K562 (cell line): ENCODE data around the gene SMC5. TPM values are rescaled to one million over a fixed set of nuclear protein-coding genes. Genes with fewer than 3 reads are reported as not detected.

ENCODE experiments used
- ATAC-seq: fragments of 200-7000 bp; cut with Tn5 transposase; 3 replicates; pipeline ENCODE4 v1.9.1; 2020; ENCODE audit warnings: moderate library complexity
- BruUV-seq: library from RNA; stranded (reverse); fragments of 400-500 nt; replicated peaks from 2 replicates; lab custom pipeline; 2021; lab: Mats Ljungman, UMichigan
- CTCF ChIA-PET: fragments of 300-600 bp; formaldehyde crosslinking; extraction: SDS; loops from one replicate; lab custom pipeline; 2021; ENCODE audit warnings: low intra/inter-chr PET ratio; lab: Yijun Ruan, JAX
- POLR2A ChIA-PET: fragments of 300-600, 350-650 bp; sonication (Branson Sonifier 250); formaldehyde crosslinking; extraction: SDS; loops from one replicate; lab custom pipeline; 2021; ENCODE audit warnings: antibody characterized with exemption, inconsistent platforms; lab: Yijun Ruan, JAX
- DNase-seq, 4 experiments: peaks; one replicate each; pipeline versions ENCODE4 v3.0.0 to v3.0.0-alpha.2; 2011 to 2018; ENCODE audit warnings: low spot score in 3 of 4, mixed read lengths in 3 of 4; ENCODE audit errors: extremely low read depth in 1 of 4
- FAIRE-seq: peaks from 2 replicates; lab custom pipeline; 2011; peaks lifted over from hg19 to GRCh38; lab: Jason Lieb, UNC
- H2AFZ ChIP-seq: 2 replicates; pipeline ENCODE4 v1.6.0; 2011; ENCODE audit warnings: low read depth, low read length, control low read depth, inconsistent platforms
- H3K27ac ChIP-seq: fragments of 200-600 bp; 3 replicates; pipeline ENCODE4 v1.8.0; 2011; ENCODE audit warnings: low read depth, mild to moderate bottlenecking, control low read depth, inconsistent platforms, low read length, moderate library complexity, mixed read lengths; ENCODE audit errors: extremely low read depth
- H3K27me3 ChIP-seq, 2 experiments: fragments of 300-600 bp in 1 of 2; 2 replicates in 1 of 2; 3 replicates in 1 of 2; pipeline versions ENCODE4 v1.6.0 to v1.8.0; 2011; ENCODE audit warnings: inconsistent platforms in 2 of 2, low read length in 2 of 2, mild to moderate bottlenecking in 1 of 2, mixed read lengths in 1 of 2, moderate library complexity in 1 of 2; ENCODE audit not compliant: control insufficient read depth in 2 of 2, insufficient read depth in 2 of 2
- H3K36me3 ChIP-seq: fragments of 300-600 bp; 3 replicates; pipeline ENCODE4 v1.8.0; 2011; ENCODE audit warnings: mild to moderate bottlenecking, low read length, inconsistent platforms; ENCODE audit not compliant: control insufficient read depth, insufficient read depth
- H3K4me1 ChIP-seq, 2 experiments: fragments of 200-600 bp in 1 of 2; replicated peaks in 1 of 2; 2 replicates in 1 of 2; 3 replicates in 1 of 2; pipeline versions ENCODE4 v1.5.1 to v1.8.0; 2011; ENCODE audit warnings: inconsistent platforms in 2 of 2, low read length in 2 of 2, mild to moderate bottlenecking in 1 of 2, mixed read lengths in 1 of 2, moderate library complexity in 1 of 2; ENCODE audit not compliant: control insufficient read depth in 2 of 2, insufficient read depth in 2 of 2
- H3K4me2 ChIP-seq: 2 replicates; pipeline ENCODE4 v1.6.1; 2011; ENCODE audit warnings: low read length, control low read depth, inconsistent platforms, mixed read lengths; ENCODE audit not compliant: insufficient read depth
- H3K4me3 ChIP-seq: fragments of 200-600 bp; sonication (generic), shearing (Covaris generic); 2 replicates; pipeline ENCODE4 v1.5.1; 2016; ENCODE audit warnings: control low read depth, inconsistent platforms
- H3K79me2 ChIP-seq: fragments of 200-600 bp; 3 replicates; pipeline ENCODE4 v1.8.0; 2011; ENCODE audit warnings: low read length, inconsistent platforms; ENCODE audit not compliant: control insufficient read depth, insufficient read depth
- H3K9ac ChIP-seq, 2 experiments: 2 replicates each; pipeline versions ENCODE4 v1.6.0 to v1.6.1; 2011; ENCODE audit warnings: low read depth in 2 of 2, low read length in 2 of 2, control low read depth in 1 of 2, inconsistent platforms in 1 of 2, mild to moderate bottlenecking in 1 of 2, mixed read lengths in 1 of 2; ENCODE audit not compliant: insufficient read depth in 1 of 2
- H3K9me1 ChIP-seq: one replicate; pipeline ENCODE4 v1.6.0; 2011; ENCODE audit warnings: inconsistent platforms, mild to moderate bottlenecking, low read length, moderate library complexity; ENCODE audit not compliant: control insufficient read depth, insufficient read depth
- H3K9me3 ChIP-seq: replicated peaks from 2 replicates; pipeline ENCODE4 v1.5.1; 2011; ENCODE audit warnings: low read depth, low read length, inconsistent platforms; ENCODE audit not compliant: control insufficient read depth, insufficient read depth
- H4K20me1 ChIP-seq: replicated peaks from 2 replicates; pipeline ENCODE4 v1.6.1; 2011; ENCODE audit warnings: low read length, inconsistent platforms, mixed read lengths; ENCODE audit not compliant: control insufficient read depth, insufficient read depth
- CHD1 ChIP-seq: fragments of 200-600 bp; sonication (generic); IDR thresholded peaks from one replicate; pipeline ENCODE4 v1.6.1; 2012; ENCODE audit warnings: mild to moderate bottlenecking, moderate library complexity, low read length, inconsistent platforms
- REST ChIP-seq, 2 experiments: fragments of 450-650 bp; formaldehyde crosslinking in 1 of 2; IDR thresholded peaks; 2 replicates each; pipeline versions ENCODE4 v1.4.0 to v1.6.1; 2014 to 2020; ENCODE audit warnings: mild to moderate bottlenecking in 2 of 2, borderline replicate concordance in 1 of 2, low read depth in 1 of 2
- TEAD4 ChIP-seq, 2 experiments: sonication (generic) in 1 of 2; formaldehyde crosslinking in 1 of 2; IDR thresholded peaks; 2 replicates each; pipeline versions ENCODE4 v1.6.1 to v1.8.0; 2012 to 2022; ENCODE audit warnings: borderline replicate concordance in 1 of 2, inconsistent platforms in 1 of 2, low read length in 1 of 2, mild to moderate bottlenecking in 1 of 2, missing genetic modification reagents in 1 of 2
- UBTF ChIP-seq, 2 experiments: IDR thresholded peaks; 2 replicates each; pipeline ENCODE4 v1.6.1; 2012; ENCODE audit warnings: improper control_type of control experiment in 2 of 2, low read depth in 2 of 2, low read length in 2 of 2, borderline replicate concordance in 1 of 2
- ZEB2 ChIP-seq: fragments of 450-650 bp; IDR thresholded peaks from 2 replicates; pipeline ENCODE4 v1.6.1; 2016
- ZNF184 ChIP-seq: sonication (generic); formaldehyde crosslinking; IDR thresholded peaks from 2 replicates; pipeline ENCODE4 v1.5.0; 2020; ENCODE audit warnings: missing genetic modification reagents
- ZZZ3 ChIP-seq: fragments of 450-650 bp; IDR thresholded peaks from 2 replicates; pipeline ENCODE4 v1.6.1; 2016; ENCODE audit warnings: antibody characterized with exemption, mild to moderate bottlenecking, moderate library complexity
- WGBS: fragments of 100-300 bp; shearing (Covaris generic); methylation state at CpG from one replicate; pipeline ENCODE4 v1.1.6; 2016; ENCODE audit warnings: low coverage, mixed read lengths; ENCODE audit not compliant: insufficient coverage; ENCODE audit errors: missing lambda C conversion rate; 5-methylcytosine and 5-hydroxymethylcytosine counted together
- in situ Hi-C: fragments of 300-500 bp; cut with MboI; formaldehyde crosslinking; loops from 4 replicates; pipeline ENCODE4 v1.15.0; 2018; ENCODE audit warnings: inconsistent platforms, mixed read lengths
- intact Hi-C: fragments of 100-400 bp; cut with micrococcal nuclease; formaldehyde crosslinking; loops from 2 replicates; pipeline ENCODE4 v1.14.2; 2022
- polyA plus RNA-seq, 8 experiments: library from polyadenylated mRNA; depleted of rRNA in 4 of 8; stranded (reverse) in 5 of 8; unstranded in 3 of 8; fragments of >200 nt; fragmentation: Nextera tagmentation in 2 of 8; fragmentation: Illumina TruSeq in 1 of 8; extraction: Ambion mirVana in 2 of 8; extraction: Trizol in 1 of 8; gene quantifications; 2 replicates each; pipeline versions ENCODE4 v1.2.1 to v1.2.3, GENCODE V29; 2011 to 2014; ENCODE audit warnings: inconsistent platforms in 1 of 8, missing spikeins in 1 of 8
- total RNA-seq, 7 experiments: library from RNA; depleted of rRNA in 6 of 7; stranded (reverse); fragments of >200 nt in 6 of 7; fragmentation: Illumina TruSeq in 2 of 7; extraction: Trizol in 2 of 7; gene quantifications; 2 replicates each; pipeline versions ENCODE4 v1.2.1 to v1.2.3, GENCODE V29; 2011 to 2021; ENCODE audit warnings: low replicate concordance in 1 of 7
- TF ChIP-seq, protein P1 (sequence below): fragments of 450-650 bp; conservative IDR thresholded peaks from 2 replicates; pipeline ENCODE4 v1.6.1; 2016; ENCODE audit warnings: missing genetic modification characterization, low read depth, mild to moderate bottlenecking, control low read depth, missing compliant biosample characterization

SMC5 gene
- total and polyA plus RNA-seq, 9 of the 15 experiments (the other 6 are each of a cell fraction or from before 2014, with no cell fraction given) = 3.5 to 43.2 (median 21.4) TPM

DNA sequence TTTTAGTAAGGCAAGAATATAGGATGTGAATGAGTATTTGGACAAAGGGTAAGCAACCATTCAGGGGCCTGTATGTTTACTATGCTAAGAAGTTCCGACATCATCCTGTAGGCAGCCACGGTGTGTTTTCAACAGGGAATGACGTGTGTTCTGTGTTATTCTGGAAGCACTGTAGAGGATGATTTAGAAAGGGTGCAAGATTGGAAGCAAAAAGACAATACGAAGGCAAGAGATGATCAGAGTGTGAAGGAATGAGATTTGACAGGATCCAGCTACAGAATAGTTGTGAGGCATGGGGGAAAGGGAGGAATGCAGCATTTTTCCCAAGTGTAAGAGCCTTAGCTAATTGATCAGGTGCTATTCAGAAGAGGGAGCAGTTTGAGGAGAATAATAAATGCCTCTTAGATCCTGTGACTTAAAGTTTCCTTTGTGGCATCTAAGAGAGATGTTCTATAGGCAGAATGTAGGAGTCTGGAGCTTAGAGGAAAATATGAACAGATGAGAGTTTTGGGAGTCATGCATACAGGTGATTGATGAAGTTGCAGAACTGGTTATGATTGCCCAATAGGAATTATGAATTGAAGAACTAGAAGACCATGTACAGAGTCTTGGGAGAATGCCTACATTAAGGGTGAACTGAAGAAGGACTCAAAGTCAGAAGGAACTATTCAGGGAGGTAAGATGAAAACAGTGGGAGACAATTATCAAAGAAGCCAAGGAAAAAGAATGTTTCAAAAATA is 2.5 kb downstream of the SMC5 start:
- BruUV-seq = no TSS peak
- Histone ChIP-seq H4K20me1 (peaks cover 6% of the 10 kb centered on the region), H3K27ac (no peak overlapping the region), H2AFZ (no peak overlapping the region), H3K9me3 (no peaks in the 10 kb centered on the region), H3K4me2 (no peak overlapping the region), H3K4me3 (no peak overlapping the region), H3K9me1 (no peaks in the 10 kb centered on the region), H3K9ac (no peak overlapping the region), H3K36me3 (peaks cover 55% of the 10 kb centered on the region), H3K4me1 (peaks cover 22 to 26% of the 10 kb centered on the region in 2 experiments; a peak in 4 of 5 replicates), H3K27me3 (no peaks in the 10 kb centered on the region), H3K79me2 (peaks cover 53% of the 10 kb centered on the region)
- in situ Hi-C loops = no loop called here
- 84% methylated on average over 4 of the region's 4 CpGs for WGBS
- POLR2A ChIA-PET = interaction anchor here (1.4 kb wide), 1 partner anchor 11 kb away, joined by 4 read pairs; no protein-coding TSS in a partner anchor
- intact Hi-C loops = no loop called here
- ATAC-seq (no peak), FAIRE-seq (no peak), DNase-seq (no peak)
- CTCF ChIA-PET = no interaction called here
- TF ChIP-seq UBTF (IDR thresholded peaks at IDR 0.05; ENCODE audit: borderline replicate concordance in 1 of 2, low read depth in 2 of 2, low read length in 2 of 2) = no peak
- TF ChIP-seq ZNF184 (CRISPR knock-in tag) = no peak
- no peak for TF ChIP-seq TEAD4 (IDR thresholded peaks at IDR 0.05; ENCODE audit: low read length)
- TF ChIP-seq TEAD4 (CRISPR knock-in tag; IDR thresholded peaks at IDR 0.05; ENCODE audit: borderline replicate concordance) = no peak
- no peak for TF ChIP-seq REST (IDR thresholded peaks at IDR 0.05; ENCODE audit: borderline replicate concordance)
- TF ChIP-seq REST (CRISPR knock-in tag; IDR thresholded peaks at IDR 0.05; ENCODE audit: low read depth) = no peak
- TF ChIP-seq ZEB2 = no peak
- TF ChIP-seq, protein P1, sequence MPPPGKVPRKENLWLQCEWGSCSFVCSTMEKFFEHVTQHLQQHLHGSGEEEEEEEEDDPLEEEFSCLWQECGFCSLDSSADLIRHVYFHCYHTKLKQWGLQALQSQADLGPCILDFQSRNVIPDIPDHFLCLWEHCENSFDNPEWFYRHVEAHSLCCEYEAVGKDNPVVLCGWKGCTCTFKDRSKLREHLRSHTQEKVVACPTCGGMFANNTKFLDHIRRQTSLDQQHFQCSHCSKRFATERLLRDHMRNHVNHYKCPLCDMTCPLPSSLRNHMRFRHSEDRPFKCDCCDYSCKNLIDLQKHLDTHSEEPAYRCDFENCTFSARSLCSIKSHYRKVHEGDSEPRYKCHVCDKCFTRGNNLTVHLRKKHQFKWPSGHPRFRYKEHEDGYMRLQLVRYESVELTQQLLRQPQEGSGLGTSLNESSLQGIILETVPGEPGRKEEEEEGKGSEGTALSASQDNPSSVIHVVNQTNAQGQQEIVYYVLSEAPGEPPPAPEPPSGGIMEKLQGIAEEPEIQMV (tag) = no peak
- TF ChIP-seq ZZZ3 = no peak
- no peak for TF ChIP-seq CHD1
